HCT116 (cell line): Measurements from ENCODE around the gene MIGA1. TPM values are rescaled to one million over a fixed set of nuclear protein-coding genes. Genes with fewer than 3 reads are reported as not detected.

ENCODE experiments used
- ATAC-seq: fragments of 200-7000 bp; cut with Tn5 transposase; 2 replicates; pipeline ENCODE4 v1.9.1; 2020; ENCODE audit warnings: mild to moderate bottlenecking, moderate library complexity
- BruUV-seq: library from RNA; stranded (reverse); fragments of 400-500 nt; replicated peaks from 2 replicates; lab custom pipeline; 2021; lab: Mats Ljungman, UMichigan
- CTCF ChIA-PET: fragments of 300-600 bp; sonication (Branson Sonifier 250); formaldehyde crosslinking; loops from one replicate; lab custom pipeline; 2021; ENCODE audit warnings: antibody characterized with exemption; lab: Charles Lee
- POLR2A ChIA-PET: fragments of 300-600, 350-600 bp; sonication (Branson Sonifier 250); formaldehyde crosslinking; loops from one replicate; lab custom pipeline; 2021; ENCODE audit warnings: antibody characterized with exemption; lab: Charles Lee
- RAD21 ChIA-PET, 2 experiments: fragments of 300-600 bp; sonication (Branson Sonifier 250); formaldehyde crosslinking; loops; one replicate each; lab custom pipeline; 2023; ENCODE audit warnings: low total read pairs in 2 of 2; ENCODE audit not compliant: uncharacterized antibody in 2 of 2, unreplicated experiment in 2 of 2, low non-redundant PET in 1 of 2; lab: Charles Lee
- DNase-seq: peaks from one replicate; pipeline ENCODE4 v3.0.0-alpha.2; 2010; ENCODE audit warnings: low read depth, low spot score
- H2AFZ ChIP-seq: fragments of 200-600 bp; shearing (Covaris generic), sonication (generic); 2 replicates; pipeline ENCODE4 v1.6.1; 2017; ENCODE audit warnings: low read depth, mixed run types, mixed read lengths, antibody characterized with exemption, low read length; ENCODE audit not compliant: poor library complexity, severe bottlenecking
- H3K27ac ChIP-seq: 2 replicates; pipeline ENCODE4 v1.5.1; 2012; ENCODE audit warnings: low read depth, low read length
- H3K27me3 ChIP-seq: fragments of 200-600 bp; sonication (generic); 2 replicates; pipeline ENCODE4 v1.6.1; 2016; ENCODE audit warnings: mixed run types, low read length, mixed read lengths; ENCODE audit not compliant: insufficient read depth
- H3K36me3 ChIP-seq, 2 experiments: fragments of 200-500 bp in 1 of 2; fragments of 200-600 bp in 1 of 2; sonication (Bioruptor generic) in 1 of 2; sonication (generic) in 1 of 2; 2 replicates each; pipeline versions ENCODE4 v1.5.1 to v1.6.1; 2014 to 2016; ENCODE audit warnings: low read length in 2 of 2, inconsistent platforms in 1 of 2, mixed read lengths in 1 of 2, mixed run types in 1 of 2; ENCODE audit not compliant: insufficient read depth in 2 of 2, control insufficient read depth in 1 of 2
- H3K4me1 ChIP-seq, 2 experiments: fragments of 200-600 bp in 1 of 2; sonication (generic) in 1 of 2; 2 replicates each; pipeline versions ENCODE4 v1.5.1 to v1.6.1; 2012 to 2017; ENCODE audit warnings: low read length in 2 of 2, inconsistent platforms in 1 of 2, mild to moderate bottlenecking in 1 of 2, mixed read lengths in 1 of 2, mixed run types in 1 of 2, moderate library complexity in 1 of 2; ENCODE audit not compliant: insufficient read depth in 2 of 2, control insufficient read depth in 1 of 2
- H3K4me2 ChIP-seq: fragments of 200-600 bp; sonication (generic); 2 replicates; pipeline ENCODE4 v1.6.1; 2017; ENCODE audit warnings: mixed run types, low read length, mixed read lengths
- H3K4me3 ChIP-seq, 2 experiments: fragments of 200-600 bp in 1 of 2; sonication (generic) in 1 of 2; replicated peaks in 1 of 2; 2 replicates each; pipeline ENCODE4 v1.5.1; 2011 to 2016; ENCODE audit warnings: low read length in 2 of 2, control low read depth in 1 of 2, low read depth in 1 of 2, mild to moderate bottlenecking in 1 of 2, mixed read lengths in 1 of 2, mixed run types in 1 of 2
- H3K79me2 ChIP-seq: fragments of 200-600 bp; sonication (generic); 2 replicates; pipeline ENCODE4 v1.6.1; 2017; ENCODE audit warnings: mild to moderate bottlenecking, mixed run types, low read length, moderate library complexity, mixed read lengths; ENCODE audit not compliant: insufficient read depth
- H3K9ac ChIP-seq: fragments of 200-600 bp; sonication (generic); 2 replicates; pipeline ENCODE4 v1.6.1; 2016; ENCODE audit warnings: low read length, mixed read lengths
- H3K9me2 ChIP-seq: fragments of 200-600 bp; sonication (generic), shearing (Covaris generic); 2 replicates; pipeline ENCODE4 v1.6.1; 2017; ENCODE audit warnings: mixed run types, mild to moderate bottlenecking, moderate library complexity; ENCODE audit not compliant: insufficient read depth
- H3K9me3 ChIP-seq, 2 experiments: fragments of 200-500 bp in 1 of 2; fragments of 200-600 bp in 1 of 2; sonication (Bioruptor generic) in 1 of 2; sonication (generic) in 1 of 2; 2 replicates each; pipeline ENCODE4 v1.6.1; 2014 to 2017; ENCODE audit warnings: low read length in 2 of 2, mixed read lengths in 2 of 2, inconsistent platforms in 1 of 2, low read depth in 1 of 2, mild to moderate bottlenecking in 1 of 2, mixed run types in 1 of 2, moderate library complexity in 1 of 2; ENCODE audit not compliant: control insufficient read depth in 1 of 2, insufficient read depth in 1 of 2
- H4K20me1 ChIP-seq: fragments of 200-600 bp; sonication (generic), shearing (Covaris generic); 2 replicates; pipeline ENCODE4 v1.6.1; 2017; ENCODE audit warnings: mixed run types, mild to moderate bottlenecking, moderate library complexity; ENCODE audit not compliant: insufficient read depth
- CBX3 ChIP-seq: IDR thresholded peaks from 2 replicates; pipeline ENCODE4 v1.6.1; 2012; ENCODE audit warnings: low read depth
- EGR1 ChIP-seq: IDR thresholded peaks from 2 replicates; pipeline ENCODE4 v1.6.1; 2012; ENCODE audit warnings: low read depth
- EZH2phosphoT487 ChIP-seq: fragments of 200-600 bp; IDR thresholded peaks from 2 replicates; pipeline ENCODE4 v1.6.1; 2018; ENCODE audit warnings: antibody characterized with exemption, borderline replicate concordance
- JUND ChIP-seq: IDR thresholded peaks from 2 replicates; pipeline ENCODE4 v1.6.1; 2012
- POLR2A ChIP-seq: IDR thresholded peaks from 2 replicates; pipeline ENCODE4 v1.7.0; 2011; ENCODE audit warnings: borderline replicate concordance; ENCODE audit not compliant: insufficient read depth, insufficient read length; ENCODE audit errors: extremely low read depth
- POLR2AphosphoS5 ChIP-seq: IDR thresholded peaks from 2 replicates; pipeline ENCODE4 v1.6.1; 2011; ENCODE audit warnings: mild to moderate bottlenecking, low read depth, low read length, moderate library complexity
- SRF ChIP-seq: IDR thresholded peaks from 2 replicates; pipeline ENCODE4 v1.6.1; 2012; ENCODE audit warnings: low read depth
- TCF7L2 ChIP-seq: IDR thresholded peaks from 2 replicates; pipeline ENCODE4 v1.7.0; 2011; ENCODE audit warnings: borderline replicate concordance, inconsistent platforms; ENCODE audit not compliant: insufficient read depth, insufficient read length; ENCODE audit errors: extremely low read depth
- intact Hi-C: fragments of 100-400 bp; cut with micrococcal nuclease; formaldehyde crosslinking; loops from 2 replicates; pipeline ENCODE4 v1.10.0; 2022
- total RNA-seq: library from RNA; stranded (reverse); gene quantifications from one replicate; pipeline ENCODE4 v1.2.1, GENCODE V29; 2021; ENCODE audit not compliant: unreplicated experiment
- TF ChIP-seq, protein P1 (sequence below): IDR thresholded peaks from 2 replicates; pipeline ENCODE4 v1.6.1; 2011; ENCODE audit warnings: mild to moderate bottlenecking, low read length, moderate library complexity; ENCODE audit not compliant: insufficient replicate concordance; ENCODE audit errors: extremely low read depth
- TF ChIP-seq, protein P2 (sequence below), 3 experiments: fragments of 200-600 bp in 1 of 3; sonication (generic) in 1 of 3; IDR thresholded peaks in 2 of 3; conservative IDR thresholded peaks in 1 of 3; 2 replicates each; pipeline ENCODE4 v1.5.1; 2012 to 2017; ENCODE audit warnings: low read depth in 2 of 3, low read length in 2 of 3, antibody characterized with exemption in 1 of 3, borderline replicate concordance in 1 of 3, control low read depth in 1 of 3, mild to moderate bottlenecking in 1 of 3, mixed read lengths in 1 of 3, mixed run types in 1 of 3, moderate library complexity in 1 of 3; ENCODE audit not compliant: insufficient read depth in 1 of 3

Gene MIGA1
- total RNA-seq, 1 experiment from 2014 or later, result 9.6 TPM

DNA sequence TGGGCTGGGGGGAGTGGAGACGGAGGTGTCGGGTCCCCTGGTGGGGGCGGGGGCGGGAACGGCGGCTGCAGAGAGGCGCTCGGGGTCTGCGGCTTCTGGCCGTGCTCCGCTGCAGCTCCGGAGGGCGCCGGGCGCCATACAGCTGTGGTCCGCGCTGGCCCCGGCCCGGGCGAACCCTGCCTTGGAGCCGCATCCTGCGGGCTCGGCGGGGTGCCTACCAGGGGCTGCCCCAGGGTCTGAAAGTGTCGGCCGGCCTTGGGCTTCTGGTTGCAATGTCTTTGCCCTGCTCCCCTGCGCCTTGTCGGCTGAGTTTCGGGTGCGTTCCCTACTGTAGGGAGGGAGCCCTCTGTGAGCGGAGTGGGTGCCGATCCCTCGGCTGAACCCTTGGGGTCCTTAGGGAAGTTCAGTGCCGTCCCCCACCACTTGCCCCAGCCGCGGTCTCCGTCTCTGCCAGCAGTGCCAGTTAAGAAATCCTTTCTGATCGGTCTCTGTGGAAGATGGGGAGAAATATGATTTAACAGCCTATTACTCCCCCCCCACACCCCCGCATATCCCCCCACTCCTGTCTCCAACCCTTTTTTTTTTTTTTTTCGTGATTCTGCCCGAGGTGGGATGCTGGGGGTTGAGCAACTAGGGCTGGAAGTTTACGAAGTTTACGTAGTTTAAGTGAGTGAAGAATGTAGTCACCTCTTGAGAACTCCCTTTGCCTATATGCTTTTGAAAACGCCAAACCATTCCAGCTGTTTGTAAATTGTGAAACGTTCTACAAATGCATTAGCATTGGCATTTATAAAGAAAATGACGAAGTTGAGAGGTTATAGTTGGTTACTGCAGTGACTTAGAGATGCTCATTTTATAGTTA lies 109.6 kb downstream of the MIGA1 start:
- DNase-seq (no peak), ATAC-seq (no peak)
- no peaks in the 10 kb centered on the region for H3K79me2 ChIP-seq
- no peak overlapping the region for H3K27ac ChIP-seq
- no peak overlapping the region for H3K4me3 ChIP-seq
- no peak overlapping the region for H3K9ac ChIP-seq
- H3K9me3 ChIP-seq, result no peaks in the 10 kb centered on the region
- no peak overlapping the region for H2AFZ ChIP-seq
- no peaks in the 10 kb centered on the region for H3K9me2 ChIP-seq
- CTCF ChIA-PET, result no interaction called here
- TF ChIP-seq, protein P1, sequence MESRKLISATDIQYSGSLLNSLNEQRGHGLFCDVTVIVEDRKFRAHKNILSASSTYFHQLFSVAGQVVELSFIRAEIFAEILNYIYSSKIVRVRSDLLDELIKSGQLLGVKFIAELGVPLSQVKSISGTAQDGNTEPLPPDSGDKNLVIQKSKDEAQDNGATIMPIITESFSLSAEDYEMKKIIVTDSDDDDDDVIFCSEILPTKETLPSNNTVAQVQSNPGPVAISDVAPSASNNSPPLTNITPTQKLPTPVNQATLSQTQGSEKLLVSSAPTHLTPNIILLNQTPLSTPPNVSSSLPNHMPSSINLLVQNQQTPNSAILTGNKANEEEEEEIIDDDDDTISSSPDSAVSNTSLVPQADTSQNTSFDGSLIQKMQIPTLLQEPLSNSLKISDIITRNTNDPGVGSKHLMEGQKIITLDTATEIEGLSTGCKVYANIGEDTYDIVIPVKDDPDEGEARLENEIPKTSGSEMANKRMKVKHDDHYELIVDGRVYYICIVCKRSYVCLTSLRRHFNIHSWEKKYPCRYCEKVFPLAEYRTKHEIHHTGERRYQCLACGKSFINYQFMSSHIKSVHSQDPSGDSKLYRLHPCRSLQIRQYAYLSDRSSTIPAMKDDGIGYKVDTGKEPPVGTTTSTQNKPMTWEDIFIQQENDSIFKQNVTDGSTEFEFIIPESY, result no peak
- TF ChIP-seq SRF, result no peak
- no peak for TF ChIP-seq JUND
- no peak for TF ChIP-seq POLR2AphosphoS5
- no peak for TF ChIP-seq CBX3
- TF ChIP-seq, protein P2, sequence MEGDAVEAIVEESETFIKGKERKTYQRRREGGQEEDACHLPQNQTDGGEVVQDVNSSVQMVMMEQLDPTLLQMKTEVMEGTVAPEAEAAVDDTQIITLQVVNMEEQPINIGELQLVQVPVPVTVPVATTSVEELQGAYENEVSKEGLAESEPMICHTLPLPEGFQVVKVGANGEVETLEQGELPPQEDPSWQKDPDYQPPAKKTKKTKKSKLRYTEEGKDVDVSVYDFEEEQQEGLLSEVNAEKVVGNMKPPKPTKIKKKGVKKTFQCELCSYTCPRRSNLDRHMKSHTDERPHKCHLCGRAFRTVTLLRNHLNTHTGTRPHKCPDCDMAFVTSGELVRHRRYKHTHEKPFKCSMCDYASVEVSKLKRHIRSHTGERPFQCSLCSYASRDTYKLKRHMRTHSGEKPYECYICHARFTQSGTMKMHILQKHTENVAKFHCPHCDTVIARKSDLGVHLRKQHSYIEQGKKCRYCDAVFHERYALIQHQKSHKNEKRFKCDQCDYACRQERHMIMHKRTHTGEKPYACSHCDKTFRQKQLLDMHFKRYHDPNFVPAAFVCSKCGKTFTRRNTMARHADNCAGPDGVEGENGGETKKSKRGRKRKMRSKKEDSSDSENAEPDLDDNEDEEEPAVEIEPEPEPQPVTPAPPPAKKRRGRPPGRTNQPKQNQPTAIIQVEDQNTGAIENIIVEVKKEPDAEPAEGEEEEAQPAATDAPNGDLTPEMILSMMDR (IDR thresholded peaks at IDR 0.05 in 2 of 3, conservative IDR thresholded peaks at IDR 0.05 in 1 of 3; ENCODE audit: borderline replicate concordance in 1 of 3, insufficient read depth in 1 of 3, low read depth in 2 of 3, low read length in 2 of 3), result no peak
- no peak for TF ChIP-seq POLR2A
- TF ChIP-seq EZH2phosphoT487, result no peak
- TF ChIP-seq EGR1, result no peak
- TF ChIP-seq TCF7L2, result no peak
- intact Hi-C loops, result no loop called here
- POLR2A ChIA-PET, result no interaction called here
- H3K4me1 ChIP-seq, result peaks cover 3 to 16% of the 10 kb centered on the region in 2 experiments; a peak in 3 of 4 replicates
- H3K4me2 ChIP-seq, result peak overlapping the region; percentile 21
- no peaks in the 10 kb centered on the region for H3K27me3 ChIP-seq
- BruUV-seq, result no TSS peak
- H4K20me1 ChIP-seq, result no peaks in the 10 kb centered on the region
- RAD21 ChIA-PET, result no interaction called here
- no peaks in the 10 kb centered on the region for H3K36me3 ChIP-seq
